Renal pelvis (tissue), 4 donors: Measurements from ENCODE around the gene NTRK1. TPM values are rescaled to one million over a fixed set of nuclear protein-coding genes. Genes with fewer than 3 reads are reported as not detected.
"Not testable (repeated sequence)": the region's sequence is repeated elsewhere in the genome, so short reads cannot be mapped to it uniquely, and the experiment has no call there.

Experiments
- DNase-seq: peaks from one replicate; pipeline ENCODE4 v3.0.0-alpha.2; 2013
- polyA plus RNA-seq, 3 donors: library from polyadenylated mRNA; unstranded; fragments of 120-200 nt; gene quantifications; one replicate each; pipeline ENCODE4 v1.2.1, GENCODE V29; 2013; ENCODE audit not compliant: insufficient read length in 3 of 3

Gene NTRK1
- polyA plus RNA-seq, 3 donors: 1.3 to 2.0 (median 1.3) TPM

GRCh38 chr1:156912861-156913808 lies 52.5 kb downstream of the NTRK1 start:
- DNase-seq: no peak

- DNase-seq: no peak
Measured at GRCh38 chr1:156913809-156914387, 53.2 kb downstream of the NTRK1 start.

- DNase-seq: no peak
Measured at GRCh38 chr1:156914440-156914856, 53.8 kb downstream of the NTRK1 start.

- peak; percentile 82 for DNase-seq
Measured at GRCh38 chr1:156920233-156921052, 59.8 kb downstream of the NTRK1 start, which contains the start of gene LRRC71. LRRC71 (plus strand) TSS chr1:156920632; CDS start chr1:156920804, 172 bp downstream.

GRCh38 chr1:156921053-156921529 lies 60.4 kb downstream of the NTRK1 start:
- no peak for DNase-seq

GRCh38 chr1:156922986-156923669 lies 62.5 kb downstream of the NTRK1 start:
- no peak for DNase-seq

GRCh38 chr1:156923670-156924477 lies 63.2 kb downstream of the NTRK1 start:
- DNase-seq: no peak

GRCh38 chr1:156924478-156925153 lies 64.0 kb downstream of the NTRK1 start:
- no peak for DNase-seq

- DNase-seq: no peak
Measured at GRCh38 chr1:156925154-156926010, 64.7 kb downstream of the NTRK1 start.

GRCh38 chr1:156926175-156926574 lies 65.5 kb downstream of the NTRK1 start:
- no peak for DNase-seq

GRCh38 chr1:156926695-156927094 lies 66.0 kb downstream of the NTRK1 start:
- DNase-seq: not testable (repeated sequence)

GRCh38 chr1:156927215-156928042 lies 66.8 kb downstream of the NTRK1 start:
- peak; percentile 76 for DNase-seq

- DNase-seq: no peak
Measured at GRCh38 chr1:156928043-156928602, 67.5 kb downstream of the NTRK1 start.

- DNase-seq: no peak
Measured at GRCh38 chr1:156929596-156930238, 69.1 kb downstream of the NTRK1 start.

- no peak for DNase-seq
Measured at GRCh38 chr1:156930483-156930882, 69.8 kb downstream of the NTRK1 start.
